ENCODE measurements around the gene PDXP. TPM values are rescaled to one million over a fixed set of nuclear protein-coding genes. Genes with fewer than 3 reads are reported as not detected.

The PDXP gene
- total and polyA plus RNA-seq, 9 of the 15 experiments (the other 6 are each of a cell fraction or from before 2014, with no cell fraction given), result 7.9 to 54.2 (median 38.8) TPM

DNA sequence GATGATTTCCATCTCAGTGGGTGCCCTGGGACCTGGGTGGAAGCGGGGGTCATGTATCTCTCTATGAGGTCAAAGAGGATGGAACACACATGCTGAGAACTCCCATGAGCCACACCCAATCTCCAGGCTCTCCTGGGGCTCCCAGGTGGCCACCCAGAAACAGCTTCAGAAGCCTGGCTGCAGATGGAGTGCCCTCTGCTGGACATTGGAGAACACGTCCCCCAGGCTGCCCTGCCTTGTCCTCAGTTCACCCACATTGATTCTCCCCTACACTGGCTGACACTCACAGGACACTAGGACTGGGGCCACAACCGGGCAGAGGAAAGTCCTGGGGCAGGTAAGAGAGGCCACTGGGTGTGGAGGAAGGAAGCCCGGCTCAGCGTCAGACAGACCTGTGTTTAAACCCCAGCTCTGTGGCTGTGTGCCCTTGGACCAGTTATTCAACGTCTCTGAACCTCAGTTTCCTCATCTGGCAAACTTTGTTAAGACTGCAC, 23.1 kb downstream of the PDXP start (continued):
- TF ChIP-seq SP1 (CRISPR knock-in tag; IDR thresholded peaks at IDR 0.05) (peak; percentile 46; the same call in 1 of the 2 replicates), TCF7L2 (IDR thresholded peaks at IDR 0.05; ENCODE audit: low read depth, low read length) (no peak), KLF16 (IDR thresholded peaks at IDR 0.05) (peak; percentile 18; the same call in 1 of the 2 replicates), ZNF239 (CRISPR knock-in tag; IDR thresholded peaks at IDR 0.05) (no peak), EP300 (IDR thresholded peaks at IDR 0.05; ENCODE audit: low read length) (0 out of 2 replicates have a peak, but pooled peaks have one; percentile 10), PHF8 (IDR thresholded peaks at IDR 0.05; ENCODE audit: borderline replicate concordance, low read length) (no peak), ILF3 (IDR thresholded peaks at IDR 0.05; ENCODE audit: borderline replicate concordance) (no peak), CSDE1 (IDR thresholded peaks at IDR 0.05) (no peak), PHB2 (IDR thresholded peaks at IDR 0.05; ENCODE audit: low read depth) (no peak), CBX2 (IDR thresholded peaks at IDR 0.05; ENCODE audit: insufficient read depth, low read length, poor library complexity, severe bottlenecking) (no peak), ZKSCAN8 (CRISPR knock-in tag; IDR thresholded peaks at IDR 0.05) (no peak)
- TF ChIP-seq, protein P1, sequence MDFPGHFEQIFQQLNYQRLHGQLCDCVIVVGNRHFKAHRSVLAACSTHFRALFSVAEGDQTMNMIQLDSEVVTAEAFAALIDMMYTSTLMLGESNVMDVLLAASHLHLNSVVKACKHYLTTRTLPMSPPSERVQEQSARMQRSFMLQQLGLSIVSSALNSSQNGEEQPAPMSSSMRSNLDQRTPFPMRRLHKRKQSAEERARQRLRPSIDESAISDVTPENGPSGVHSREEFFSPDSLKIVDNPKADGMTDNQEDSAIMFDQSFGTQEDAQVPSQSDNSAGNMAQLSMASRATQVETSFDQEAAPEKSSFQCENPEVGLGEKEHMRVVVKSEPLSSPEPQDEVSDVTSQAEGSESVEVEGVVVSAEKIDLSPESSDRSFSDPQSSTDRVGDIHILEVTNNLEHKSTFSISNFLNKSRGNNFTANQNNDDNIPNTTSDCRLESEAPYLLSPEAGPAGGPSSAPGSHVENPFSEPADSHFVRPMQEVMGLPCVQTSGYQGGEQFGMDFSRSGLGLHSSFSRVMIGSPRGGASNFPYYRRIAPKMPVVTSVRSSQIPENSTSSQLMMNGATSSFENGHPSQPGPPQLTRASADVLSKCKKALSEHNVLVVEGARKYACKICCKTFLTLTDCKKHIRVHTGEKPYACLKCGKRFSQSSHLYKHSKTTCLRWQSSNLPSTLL (IDR thresholded peaks at IDR 0.05), result no peak
- TF ChIP-seq, protein P2, sequence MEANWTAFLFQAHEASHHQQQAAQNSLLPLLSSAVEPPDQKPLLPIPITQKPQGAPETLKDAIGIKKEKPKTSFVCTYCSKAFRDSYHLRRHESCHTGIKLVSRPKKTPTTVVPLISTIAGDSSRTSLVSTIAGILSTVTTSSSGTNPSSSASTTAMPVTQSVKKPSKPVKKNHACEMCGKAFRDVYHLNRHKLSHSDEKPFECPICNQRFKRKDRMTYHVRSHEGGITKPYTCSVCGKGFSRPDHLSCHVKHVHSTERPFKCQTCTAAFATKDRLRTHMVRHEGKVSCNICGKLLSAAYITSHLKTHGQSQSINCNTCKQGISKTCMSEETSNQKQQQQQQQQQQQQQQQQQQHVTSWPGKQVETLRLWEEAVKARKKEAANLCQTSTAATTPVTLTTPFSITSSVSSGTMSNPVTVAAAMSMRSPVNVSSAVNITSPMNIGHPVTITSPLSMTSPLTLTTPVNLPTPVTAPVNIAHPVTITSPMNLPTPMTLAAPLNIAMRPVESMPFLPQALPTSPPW (CRISPR knock-in tag; IDR thresholded peaks at IDR 0.05), result peak; percentile 23; the same call in 1 of the 2 replicates
- TF ChIP-seq, protein P3, sequence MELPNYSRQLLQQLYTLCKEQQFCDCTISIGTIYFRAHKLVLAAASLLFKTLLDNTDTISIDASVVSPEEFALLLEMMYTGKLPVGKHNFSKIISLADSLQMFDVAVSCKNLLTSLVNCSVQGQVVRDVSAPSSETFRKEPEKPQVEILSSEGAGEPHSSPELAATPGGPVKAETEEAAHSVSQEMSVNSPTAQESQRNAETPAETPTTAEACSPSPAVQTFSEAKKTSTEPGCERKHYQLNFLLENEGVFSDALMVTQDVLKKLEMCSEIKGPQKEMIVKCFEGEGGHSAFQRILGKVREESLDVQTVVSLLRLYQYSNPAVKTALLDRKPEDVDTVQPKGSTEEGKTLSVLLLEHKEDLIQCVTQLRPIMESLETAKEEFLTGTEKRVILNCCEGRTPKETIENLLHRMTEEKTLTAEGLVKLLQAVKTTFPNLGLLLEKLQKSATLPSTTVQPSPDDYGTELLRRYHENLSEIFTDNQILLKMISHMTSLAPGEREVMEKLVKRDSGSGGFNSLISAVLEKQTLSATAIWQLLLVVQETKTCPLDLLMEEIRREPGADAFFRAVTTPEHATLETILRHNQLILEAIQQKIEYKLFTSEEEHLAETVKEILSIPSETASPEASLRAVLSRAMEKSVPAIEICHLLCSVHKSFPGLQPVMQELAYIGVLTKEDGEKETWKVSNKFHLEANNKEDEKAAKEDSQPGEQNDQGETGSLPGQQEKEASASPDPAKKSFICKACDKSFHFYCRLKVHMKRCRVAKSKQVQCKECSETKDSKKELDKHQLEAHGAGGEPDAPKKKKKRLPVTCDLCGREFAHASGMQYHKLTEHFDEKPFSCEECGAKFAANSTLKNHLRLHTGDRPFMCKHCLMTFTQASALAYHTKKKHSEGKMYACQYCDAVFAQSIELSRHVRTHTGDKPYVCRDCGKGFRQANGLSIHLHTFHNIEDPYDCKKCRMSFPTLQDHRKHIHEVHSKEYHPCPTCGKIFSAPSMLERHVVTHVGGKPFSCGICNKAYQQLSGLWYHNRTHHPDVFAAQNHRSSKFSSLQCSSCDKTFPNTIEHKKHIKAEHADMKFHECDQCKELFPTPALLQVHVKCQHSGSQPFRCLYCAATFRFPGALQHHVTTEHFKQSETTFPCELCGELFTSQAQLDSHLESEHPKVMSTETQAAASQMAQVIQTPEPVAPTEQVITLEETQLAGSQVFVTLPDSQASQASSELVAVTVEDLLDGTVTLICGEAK (IDR thresholded peaks at IDR 0.05), result no peak
- TF ChIP-seq, protein P3 (CRISPR knock-in tag; IDR thresholded peaks at IDR 0.05), result no peak
- TF ChIP-seq, protein P4, sequence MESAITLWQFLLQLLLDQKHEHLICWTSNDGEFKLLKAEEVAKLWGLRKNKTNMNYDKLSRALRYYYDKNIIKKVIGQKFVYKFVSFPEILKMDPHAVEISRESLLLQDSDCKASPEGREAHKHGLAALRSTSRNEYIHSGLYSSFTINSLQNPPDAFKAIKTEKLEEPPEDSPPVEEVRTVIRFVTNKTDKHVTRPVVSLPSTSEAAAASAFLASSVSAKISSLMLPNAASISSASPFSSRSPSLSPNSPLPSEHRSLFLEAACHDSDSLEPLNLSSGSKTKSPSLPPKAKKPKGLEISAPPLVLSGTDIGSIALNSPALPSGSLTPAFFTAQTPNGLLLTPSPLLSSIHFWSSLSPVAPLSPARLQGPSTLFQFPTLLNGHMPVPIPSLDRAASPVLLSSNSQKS (CRISPR knock-in tag; IDR thresholded peaks at IDR 0.05), result no peak
